HG02642 (cell line): Measurements from ENCODE around the gene LMAN1.

ENCODE experiments used
- ATAC-seq: cut with Tn5 transposase; IDR thresholded peaks from one replicate; pipeline ENCODE4 v1.9.1; 2021; ENCODE audit warnings: mild to moderate bottlenecking; ENCODE audit not compliant: unreplicated experiment, poor library complexity

The LMAN1 gene

GRCh38 chr18:59358712-59359575 is at the start of gene LMAN1:
TSS of gene LMAN1 (minus strand) at chr18:59359265. CDS start at chr18:59359244, 21 bp downstream.
- ATAC-seq = peak; percentile 98

DNA sequence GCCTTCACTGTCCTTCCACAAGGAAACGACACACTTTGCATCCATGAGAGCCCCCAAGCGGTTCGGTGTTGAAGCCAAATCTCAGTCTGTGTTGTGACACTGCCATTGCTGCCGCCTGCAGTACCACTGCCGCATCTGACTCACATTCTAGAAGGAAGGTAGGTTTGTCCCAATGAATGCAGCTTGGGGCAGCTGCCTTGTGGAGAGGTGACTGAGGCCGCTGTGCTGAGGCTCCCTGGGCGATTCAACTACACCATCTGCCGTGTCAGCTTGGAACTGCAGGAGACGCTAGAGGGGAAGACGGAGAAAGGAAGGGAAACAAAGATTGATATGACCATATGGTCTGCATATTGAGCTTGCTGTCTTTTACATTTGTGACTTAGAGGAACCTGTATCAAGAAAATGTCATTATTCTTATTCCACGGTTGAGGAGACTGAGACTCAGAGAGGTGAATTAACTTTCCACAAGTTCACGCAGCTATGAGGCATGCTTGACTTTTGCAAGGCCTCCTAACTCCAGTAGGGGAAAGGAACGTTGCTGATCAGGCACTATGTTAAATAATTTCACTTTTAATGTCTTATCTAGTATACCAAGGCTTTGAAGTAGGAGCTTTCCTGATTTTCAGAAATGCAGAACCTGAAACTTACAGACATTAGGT is 43.5 kb upstream of the LMAN1 start:
- ATAC-seq = peak; percentile 92

- ATAC-seq = no peak
Measured at GRCh38 chr18:59400407-59400806, 41.3 kb upstream of the LMAN1 start.

- ATAC-seq = no peak
Measured at GRCh38 chr18:59395226-59396175, 36.4 kb upstream of the LMAN1 start.

- no peak for ATAC-seq
Measured at GRCh38 chr18:59393381-59393780, 34.3 kb upstream of the LMAN1 start.

GRCh38 chr18:59388817-59389216 is 29.8 kb upstream of the LMAN1 start:
- no peak for ATAC-seq

- ATAC-seq = no peak
Measured at GRCh38 chr18:59387687-59388565, 28.9 kb upstream of the LMAN1 start.

DNA sequence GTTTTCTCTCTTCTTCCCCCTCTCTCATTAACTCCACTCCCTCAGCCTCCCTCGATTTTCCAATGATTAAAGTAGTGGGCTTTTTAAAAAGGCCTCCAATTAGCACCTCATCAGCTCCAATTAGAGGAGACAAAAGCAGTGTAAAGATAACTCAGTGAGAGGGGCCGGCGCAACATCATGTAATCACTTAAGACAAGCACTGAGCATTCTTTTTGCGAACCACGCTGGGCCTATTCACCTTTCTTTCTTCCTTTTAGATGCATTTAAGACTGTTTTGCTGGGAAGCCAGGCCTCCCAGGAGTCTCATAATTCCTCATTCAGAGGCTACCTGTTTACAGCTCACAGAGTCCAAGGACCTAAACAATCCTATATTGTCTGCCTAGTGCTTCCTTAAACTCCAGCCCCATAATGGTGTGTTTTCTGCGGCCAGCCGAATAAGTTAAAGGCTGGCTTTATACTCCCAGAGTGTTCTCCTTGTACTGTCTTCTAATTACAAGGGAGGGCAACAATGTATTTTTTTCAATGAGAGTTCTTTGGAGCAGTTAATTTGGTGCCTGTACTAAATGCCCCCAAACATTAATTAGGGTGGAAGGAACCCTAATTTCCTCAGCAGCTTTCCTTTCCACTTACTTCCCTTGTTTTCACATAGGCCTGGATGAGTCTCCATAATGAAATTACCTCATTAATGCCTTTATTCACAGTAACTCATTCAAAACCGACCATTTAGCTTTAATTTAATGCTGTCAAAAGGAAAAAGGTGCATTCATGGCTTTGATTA is 28.0 kb upstream of the LMAN1 start:
- ATAC-seq = no peak

- no peak for ATAC-seq
Measured at GRCh38 chr18:59385191-59385590, 26.1 kb upstream of the LMAN1 start.

DNA sequence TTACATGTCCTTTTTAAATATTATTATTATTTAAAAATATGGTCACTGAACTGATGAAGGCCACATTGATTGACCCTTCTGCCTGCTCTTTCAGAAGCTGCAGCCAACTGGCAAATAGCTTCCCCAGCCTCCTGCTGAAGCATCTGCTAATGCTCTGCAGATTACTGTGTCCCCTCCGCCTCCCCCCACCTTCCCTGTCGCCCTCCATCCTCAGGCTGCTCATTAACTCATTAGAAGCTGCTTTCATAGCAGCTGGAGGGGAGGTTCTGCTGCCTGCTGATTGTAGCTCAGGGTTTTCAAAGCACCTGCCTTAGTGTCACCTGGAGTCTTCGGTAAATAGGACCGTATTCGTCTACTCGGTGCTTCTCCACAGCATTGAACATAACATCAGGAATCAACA is 24.8 kb upstream of the LMAN1 start:
- ATAC-seq = no peak

DNA sequence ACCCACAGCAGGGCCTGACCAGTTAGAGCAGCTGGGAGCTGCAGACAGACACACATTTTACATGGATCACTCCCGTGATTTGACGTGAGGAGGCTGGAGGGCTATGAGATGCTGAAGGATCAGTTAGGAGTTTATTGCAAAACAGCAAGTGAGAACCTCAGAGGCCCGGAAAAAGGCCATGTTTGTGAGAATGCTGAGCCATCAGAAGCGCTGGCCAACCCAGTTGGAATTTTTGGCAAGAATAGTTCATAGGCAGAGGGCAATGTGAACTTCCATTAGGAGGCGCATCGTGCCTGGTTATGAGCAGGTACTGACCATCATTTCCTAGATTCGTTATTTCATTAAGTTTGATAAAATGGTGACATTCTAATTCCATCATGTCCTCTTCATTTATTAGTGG is 23.3 kb upstream of the LMAN1 start:
- no peak for ATAC-seq

GRCh38 chr18:59381949-59382348 is 22.9 kb upstream of the LMAN1 start:
- ATAC-seq = no peak

DNA sequence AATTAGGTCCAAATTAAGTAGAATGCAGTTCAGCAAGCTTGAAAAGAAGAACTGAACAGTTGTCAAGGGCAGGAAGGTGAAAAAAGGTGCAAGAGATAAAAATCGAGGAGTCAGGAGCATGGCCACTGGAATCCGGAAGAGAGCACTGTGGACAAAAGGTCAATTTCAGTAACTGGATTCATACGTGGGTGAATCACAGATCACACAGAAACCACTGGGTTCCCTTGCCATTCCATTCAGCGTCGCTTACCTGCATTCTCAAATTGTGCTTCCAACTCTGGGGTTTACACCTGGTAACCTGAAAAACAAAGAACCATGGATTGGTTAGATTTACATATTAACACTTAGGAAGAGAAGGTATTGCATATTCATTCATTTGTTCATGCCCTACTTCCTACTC is 21.6 kb upstream of the LMAN1 start:
- no peak for ATAC-seq

GRCh38 chr18:59379772-59380522 is 20.9 kb upstream of the LMAN1 start:
- no peak for ATAC-seq

GRCh38 chr18:59377613-59378337 is 18.7 kb upstream of the LMAN1 start:
- no peak for ATAC-seq

- no peak for ATAC-seq
Measured at GRCh38 chr18:59376351-59376935, 17.4 kb upstream of the LMAN1 start.

- ATAC-seq = no peak
Measured at GRCh38 chr18:59374128-59374527, 15.1 kb upstream of the LMAN1 start.
